OCI-LY7 (cell line): ENCODE measurements around the gene CATSPER4. TPM values are rescaled to one million over a fixed set of nuclear protein-coding genes. Genes with fewer than 3 reads are reported as not detected.
A peak's percentile ranks its signal among the peaks of the same experiment; 100 is the strongest.

Experiments used
- BruUV-seq: library from RNA; stranded (reverse); fragments of 400-500 nt; replicated peaks from 2 replicates; lab custom pipeline; 2021; lab: Mats Ljungman, UMichigan
- CTCF ChIA-PET: fragments of 300-600 bp; sonication (Branson Sonifier 250); formaldehyde crosslinking; loops from one replicate; lab custom pipeline; 2022; ENCODE audit warnings: antibody characterized with exemption; ENCODE audit not compliant: unreplicated experiment; lab: Charles Lee
- POLR2A ChIA-PET: fragments of 300-600 bp; sonication (Branson Sonifier 250); formaldehyde crosslinking; loops from one replicate; lab custom pipeline; 2022; ENCODE audit warnings: antibody characterized with exemption; lab: Charles Lee
- DNase-seq: peaks from one replicate; pipeline ENCODE4 v3.0.0-alpha.2; 2015; ENCODE audit warnings: low spot score
- H2AFZ ChIP-seq: fragments of 200-600 bp; sonication (generic), shearing (Covaris generic); 2 replicates; pipeline ENCODE4 v1.6.1; 2014; ENCODE audit warnings: mild to moderate bottlenecking, antibody characterized with exemption, low read length, moderate library complexity
- H3K27ac ChIP-seq: fragments of 200-600 bp; sonication (generic); 2 replicates; pipeline ENCODE4 v1.5.1; 2014; ENCODE audit warnings: mixed run types, low read depth, mild to moderate bottlenecking, moderate library complexity, low read length, inconsistent platforms; ENCODE audit not compliant: poor library complexity, severe bottlenecking
- H3K36me3 ChIP-seq: fragments of 200-600 bp; sonication (generic); 2 replicates; pipeline ENCODE4 v1.6.1; 2014; ENCODE audit warnings: mild to moderate bottlenecking, antibody characterized with exemption, low read length, moderate library complexity, mixed read lengths; ENCODE audit not compliant: insufficient read depth
- H3K4me1 ChIP-seq: fragments of 200-600 bp; sonication (generic); 2 replicates; pipeline ENCODE4 v1.5.1; 2014; ENCODE audit warnings: mild to moderate bottlenecking, low read length; ENCODE audit not compliant: insufficient read depth, poor library complexity, severe bottlenecking
- H3K4me2 ChIP-seq: fragments of 200-600 bp; sonication (generic); 2 replicates; pipeline ENCODE4 v1.6.1; 2014; ENCODE audit warnings: mild to moderate bottlenecking, low read length
- H3K4me3 ChIP-seq: fragments of 200-600 bp; sonication (generic); 2 replicates; pipeline ENCODE4 v1.5.1; 2014; ENCODE audit warnings: mild to moderate bottlenecking, low read depth, low read length; ENCODE audit not compliant: poor library complexity, severe bottlenecking
- H3K79me2 ChIP-seq: fragments of 200-600 bp; sonication (generic); 2 replicates; pipeline ENCODE4 v1.6.1; 2016; ENCODE audit warnings: low read depth, mild to moderate bottlenecking, low read length, moderate library complexity, mixed read lengths; ENCODE audit not compliant: insufficient read depth
- H3K9me2 ChIP-seq: fragments of 200-600 bp; sonication (generic); 2 replicates; pipeline ENCODE4 v1.6.1; 2016; ENCODE audit warnings: mild to moderate bottlenecking, low read length, mixed read lengths; ENCODE audit not compliant: insufficient read depth
- H3K9me3 ChIP-seq: fragments of 200-600 bp; sonication (generic); 2 replicates; pipeline ENCODE4 v1.6.1; 2014; ENCODE audit warnings: mild to moderate bottlenecking, mixed run types, low read length, mixed read lengths
- H4K20me1 ChIP-seq: fragments of 200-600 bp; sonication (generic); 2 replicates; pipeline ENCODE4 v1.6.1; 2014; ENCODE audit warnings: mild to moderate bottlenecking, antibody characterized with exemption, low read length, moderate library complexity, mixed read lengths; ENCODE audit not compliant: insufficient read depth
- CTCF ChIP-seq: fragments of 200-600 bp; sonication (generic); conservative IDR thresholded peaks from 2 replicates; pipeline ENCODE4 v1.5.1; 2014; ENCODE audit warnings: mild to moderate bottlenecking, antibody characterized with exemption, low read length, moderate library complexity, mixed read lengths
- EZH2phosphoT487 ChIP-seq: fragments of 200-600 bp; sonication (generic); IDR thresholded peaks from 2 replicates; pipeline ENCODE4 v1.6.1; 2018; ENCODE audit warnings: low read depth, borderline replicate concordance, mild to moderate bottlenecking, mixed run types, antibody characterized with exemption, low read length, moderate library complexity, mixed read lengths
- intact Hi-C: fragments of 100-400 bp; cut with micrococcal nuclease; formaldehyde crosslinking; loops from one replicate; pipeline ENCODE4 v1.10.0; 2022; ENCODE audit not compliant: unreplicated experiment
- total RNA-seq, 2 experiments: library from RNA; depleted of rRNA in 1 of 2; stranded (reverse); fragments of >200 nt in 1 of 2; shearing (Covaris generic) in 1 of 2; gene quantifications; 2 replicates each; pipeline ENCODE4 v1.2.3, GENCODE V29; 2014 to 2022

Gene CATSPER4
- total RNA-seq, 2 experiments from 2014 or later: not detected

GRCh38 chr1:26160527-26161414 is 29.6 kb upstream of the CATSPER4 start:
- peaks cover 11% of the 10 kb centered on the region for H3K4me1 ChIP-seq
- no peaks in the 10 kb centered on the region for H3K9me2 ChIP-seq
- no peak overlapping the region for H3K4me2 ChIP-seq
- no peak overlapping the region for H2AFZ ChIP-seq
- no peak for TF ChIP-seq EZH2phosphoT487
- no peak for TF ChIP-seq CTCF
- DNase-seq: no peak
- CTCF ChIA-PET: no interaction called here
- POLR2A ChIA-PET: no interaction called here
- H3K27ac ChIP-seq: no peak overlapping the region
- H3K36me3 ChIP-seq: no peaks in the 10 kb centered on the region
- no peaks in the 10 kb centered on the region for H4K20me1 ChIP-seq
- no peaks in the 10 kb centered on the region for H3K79me2 ChIP-seq
- no TSS peak for BruUV-seq
- H3K4me3 ChIP-seq: no peak overlapping the region
- intact Hi-C loops: no loop called here
- H3K9me3 ChIP-seq: no peaks in the 10 kb centered on the region

- no peak overlapping the region for H3K4me2 ChIP-seq
- BruUV-seq: no TSS peak
- intact Hi-C loops: no loop called here
These were observed 28.8 kb upstream of the CATSPER4 start for GRCh38 chr1:26161415-26162219.

More at GRCh38 chr1:26161415-26162219, 28.8 kb upstream of the CATSPER4 start:
- Histone ChIP-seq H3K9me2 (no peaks in the 10 kb centered on the region), H3K27ac (no peak overlapping the region), H3K9me3 (no peaks in the 10 kb centered on the region), H2AFZ (no peak overlapping the region), H3K79me2 (no peaks in the 10 kb centered on the region), H4K20me1 (no peaks in the 10 kb centered on the region), H3K4me1 (peaks cover 3% of the 10 kb centered on the region), H3K4me3 (no peak overlapping the region), H3K36me3 (no peaks in the 10 kb centered on the region)
- ChIA-PET CTCF (no interaction called here), POLR2A (no interaction called here)
- no peak for DNase-seq
- TF ChIP-seq CTCF: peak; percentile 48
- TF ChIP-seq EZH2phosphoT487: no peak
